GM12878 (cell line): ENCODE results near the gene CDHR4. TPM values are rescaled to one million over a fixed set of nuclear protein-coding genes. Genes with fewer than 3 reads are reported as not detected.

Experiments used
- ATAC-seq: fragments of 200-7000 bp; cut with Tn5 transposase; 3 replicates; pipeline ENCODE4 v1.9.1; 2020; ENCODE audit warnings: mild to moderate bottlenecking, moderate library complexity
- BruUV-seq: library from RNA; stranded (reverse); fragments of 400-500 nt; replicated peaks from 2 replicates; lab custom pipeline; 2021; lab: Mats Ljungman, UMichigan
- CTCF ChIA-PET: fragments of 300-600 bp; sonication (Branson Sonifier 250); formaldehyde crosslinking; extraction: SDS; loops from one replicate; lab custom pipeline; 2021; ENCODE audit warnings: inconsistent platforms; lab: Yijun Ruan, JAX
- POLR2A ChIA-PET: fragments of 350-600 bp; formaldehyde crosslinking; extraction: SDS; loops from one replicate; lab custom pipeline; 2021; ENCODE audit warnings: inconsistent platforms; lab: Charles Lee
- RAD21 ChIA-PET: fragments of 300-600 bp; sonication (Branson Sonifier 250); formaldehyde crosslinking; loops from one replicate; lab custom pipeline; 2023; ENCODE audit warnings: antibody characterized with exemption; ENCODE audit not compliant: unreplicated experiment; lab: Charles Lee
- SMC1A ChIA-PET: fragments of 300-600 bp; sonication (Branson Sonifier 250); formaldehyde crosslinking; loops from one replicate; lab custom pipeline; 2023; ENCODE audit not compliant: unreplicated experiment, uncharacterized antibody; lab: Charles Lee
- DNase-seq: peaks from one replicate; pipeline ENCODE4 v3.0.0-alpha.2; 2011; ENCODE audit warnings: low read depth, low spot score
- FAIRE-seq: peaks from 3 replicates; lab custom pipeline; 2011; peaks lifted over from hg19 to GRCh38; lab: Jason Lieb, UNC
- H2AFZ ChIP-seq: 2 replicates; pipeline ENCODE4 v1.6.0; 2011; ENCODE audit warnings: low read depth, low read length, control low read depth; ENCODE audit not compliant: control insufficient read depth
- H3K27ac ChIP-seq: 2 replicates; pipeline ENCODE4 v1.5.1; 2011; ENCODE audit warnings: control low read depth; ENCODE audit not compliant: control insufficient read depth, insufficient read depth
- H3K27me3 ChIP-seq, 2 experiments: replicated peaks in 1 of 2; 2 replicates each; pipeline versions ENCODE4 v1.6.0 to v1.6.1; 2011; ENCODE audit warnings: low read length in 1 of 2; ENCODE audit not compliant: control insufficient read depth in 2 of 2, insufficient read depth in 2 of 2
- H3K36me3 ChIP-seq, 2 experiments: 2 replicates each; pipeline ENCODE4 v1.5.1; 2011; ENCODE audit warnings: low read length in 1 of 2; ENCODE audit not compliant: control insufficient read depth in 2 of 2, insufficient read depth in 2 of 2
- H3K4me1 ChIP-seq: 2 replicates; pipeline ENCODE4 v1.6.1; 2011; ENCODE audit warnings: mild to moderate bottlenecking, low read length, moderate library complexity, mixed read lengths; ENCODE audit not compliant: control insufficient read depth, insufficient read depth
- H3K4me2 ChIP-seq: 2 replicates; pipeline ENCODE4 v1.6.0; 2011; ENCODE audit warnings: control low read depth; ENCODE audit not compliant: control insufficient read depth, insufficient read depth
- H3K4me3 ChIP-seq: fragments of 200-600 bp; sonication (generic); 2 replicates; pipeline ENCODE4 v1.5.1; 2016
- H3K79me2 ChIP-seq: 2 replicates; pipeline ENCODE4 v1.6.0; 2011; ENCODE audit warnings: low read length; ENCODE audit not compliant: control insufficient read depth, insufficient read depth
- H3K9ac ChIP-seq: 2 replicates; pipeline ENCODE4 v1.8.0; 2011; ENCODE audit warnings: low read length, control low read depth, mixed read lengths; ENCODE audit not compliant: control insufficient read depth, insufficient read depth
- H3K9me3 ChIP-seq: replicated peaks from 3 replicates; pipeline ENCODE4 v1.5.1; 2011; ENCODE audit warnings: mild to moderate bottlenecking, low read length; ENCODE audit not compliant: control insufficient read depth, insufficient read depth
- H4K20me1 ChIP-seq: 2 replicates; pipeline ENCODE4 v1.6.0; 2011; ENCODE audit not compliant: control insufficient read depth, insufficient read depth
- GABPA ChIP-seq: IDR thresholded peaks from 2 replicates; pipeline ENCODE4 v1.6.1; 2014; ENCODE audit warnings: antibody characterized with exemption, low read depth, mild to moderate bottlenecking, inconsistent platforms
- NFYA ChIP-seq: IDR thresholded peaks from 2 replicates; pipeline ENCODE4 v1.6.1; 2011; ENCODE audit warnings: low read depth, mild to moderate bottlenecking, low read length, improper control_type of control experiment, borderline replicate concordance
- SP1 ChIP-seq: IDR thresholded peaks from one replicate; pipeline ENCODE4 v1.6.1; 2011; ENCODE audit warnings: low read depth, low read length
- WGBS: methylation state at CpG from one replicate; pipeline ENCODE4 v1.1.6; 2016; ENCODE audit warnings: low lambda C conversion rate; ENCODE audit not compliant: insufficient replicate concordance, insufficient coverage; ENCODE audit errors: missing lambda C conversion rate; 5-methylcytosine and 5-hydroxymethylcytosine counted together
- in situ Hi-C: fragments of 300-500 bp; cut with MboI; formaldehyde crosslinking; loops from 9 replicates; pipeline ENCODE4 v1.14.3; 2018; ENCODE audit warnings: mixed read lengths
- intact Hi-C: fragments of 100-400 bp; cut with micrococcal nuclease; formaldehyde crosslinking; loops from one replicate; pipeline ENCODE4 v1.14.2; 2022; ENCODE audit not compliant: unreplicated experiment
- polyA plus RNA-seq, 11 experiments: library from polyadenylated mRNA; depleted of rRNA in 4 of 11; unstranded in 6 of 11; stranded (reverse) in 5 of 11; fragments of >200 nt; fragmentation: Nextera tagmentation in 4 of 11; fragmentation: Illumina TruSeq in 1 of 11; extraction: Ambion mirVana in 4 of 11; extraction: Trizol in 1 of 11; gene quantifications; 1 replicate in 1 of 11; 2 replicates in 10 of 11; pipeline versions ENCODE4 v1.2.1 to v1.2.3, GENCODE V29; 2011 to 2016; ENCODE audit warnings: inconsistent platforms in 2 of 11, missing spikeins in 2 of 11, low read depth in 1 of 11
- total RNA-seq, 4 experiments: library from RNA; depleted of rRNA in 3 of 4; stranded (reverse); fragments of >200 nt in 3 of 4; fragmentation: Illumina TruSeq in 1 of 4; extraction: Trizol in 1 of 4; gene quantifications; 2 replicates each; pipeline versions ENCODE4 v1.2.1 to v1.2.3, GENCODE V29; 2013 to 2021
- TF ChIP-seq, protein P1 (sequence below): IDR thresholded peaks from 2 replicates; pipeline ENCODE4 v1.6.1; 2011; ENCODE audit warnings: low read depth, mild to moderate bottlenecking, low read length, moderate library complexity, borderline replicate concordance; ENCODE audit errors: extremely low read depth
- TF ChIP-seq, protein P2 (sequence below): fragments of 450-650 bp; IDR thresholded peaks from 2 replicates; pipeline ENCODE4 v1.6.1; 2017; ENCODE audit warnings: mild to moderate bottlenecking, moderate library complexity

The CDHR4 gene
- total and polyA plus RNA-seq, 10 of the 15 experiments (the other 5 are each of a cell fraction or from before 2014, with no cell fraction given), result not detected

DNA sequence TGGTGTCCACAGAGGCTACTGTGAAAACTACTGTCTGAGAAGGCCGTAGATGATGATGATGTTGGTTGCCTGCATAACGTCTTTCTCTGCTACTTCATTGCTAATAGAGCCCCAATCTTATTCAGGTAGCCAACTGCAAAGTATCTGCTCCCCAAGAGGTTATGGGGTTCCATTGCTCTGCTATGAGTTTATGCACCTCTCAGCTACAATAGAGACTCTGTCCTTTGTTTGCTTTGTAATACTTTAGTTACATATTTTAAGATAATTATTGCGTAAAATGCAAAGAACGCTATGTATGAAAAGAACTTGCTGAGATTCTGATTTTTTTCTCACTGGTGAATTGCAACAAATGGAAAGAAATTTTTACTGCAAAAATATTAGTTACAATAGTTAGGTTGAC lies 48.2 kb downstream of the CDHR4 start:
- 78% methylated on average over 4 of the region's 4 CpGs for WGBS

More for the DNA sequence above, 48.2 kb downstream of the CDHR4 start:
- no peaks in the 10 kb centered on the region for H3K9me3 ChIP-seq
- H3K4me3 ChIP-seq, result no peak overlapping the region
- DNase-seq (no peak), ATAC-seq (no peak), FAIRE-seq (no peak)
- ChIA-PET RAD21 (no interaction called here), CTCF (no interaction called here), SMC1A (no interaction called here), POLR2A (no interaction called here)
- TF ChIP-seq, protein P1, sequence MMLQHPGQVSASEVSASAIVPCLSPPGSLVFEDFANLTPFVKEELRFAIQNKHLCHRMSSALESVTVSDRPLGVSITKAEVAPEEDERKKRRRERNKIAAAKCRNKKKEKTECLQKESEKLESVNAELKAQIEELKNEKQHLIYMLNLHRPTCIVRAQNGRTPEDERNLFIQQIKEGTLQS, result no peak
- TF ChIP-seq NFYA (no peak), SP1 (no peak), GABPA (no peak)
- TF ChIP-seq, protein P2, sequence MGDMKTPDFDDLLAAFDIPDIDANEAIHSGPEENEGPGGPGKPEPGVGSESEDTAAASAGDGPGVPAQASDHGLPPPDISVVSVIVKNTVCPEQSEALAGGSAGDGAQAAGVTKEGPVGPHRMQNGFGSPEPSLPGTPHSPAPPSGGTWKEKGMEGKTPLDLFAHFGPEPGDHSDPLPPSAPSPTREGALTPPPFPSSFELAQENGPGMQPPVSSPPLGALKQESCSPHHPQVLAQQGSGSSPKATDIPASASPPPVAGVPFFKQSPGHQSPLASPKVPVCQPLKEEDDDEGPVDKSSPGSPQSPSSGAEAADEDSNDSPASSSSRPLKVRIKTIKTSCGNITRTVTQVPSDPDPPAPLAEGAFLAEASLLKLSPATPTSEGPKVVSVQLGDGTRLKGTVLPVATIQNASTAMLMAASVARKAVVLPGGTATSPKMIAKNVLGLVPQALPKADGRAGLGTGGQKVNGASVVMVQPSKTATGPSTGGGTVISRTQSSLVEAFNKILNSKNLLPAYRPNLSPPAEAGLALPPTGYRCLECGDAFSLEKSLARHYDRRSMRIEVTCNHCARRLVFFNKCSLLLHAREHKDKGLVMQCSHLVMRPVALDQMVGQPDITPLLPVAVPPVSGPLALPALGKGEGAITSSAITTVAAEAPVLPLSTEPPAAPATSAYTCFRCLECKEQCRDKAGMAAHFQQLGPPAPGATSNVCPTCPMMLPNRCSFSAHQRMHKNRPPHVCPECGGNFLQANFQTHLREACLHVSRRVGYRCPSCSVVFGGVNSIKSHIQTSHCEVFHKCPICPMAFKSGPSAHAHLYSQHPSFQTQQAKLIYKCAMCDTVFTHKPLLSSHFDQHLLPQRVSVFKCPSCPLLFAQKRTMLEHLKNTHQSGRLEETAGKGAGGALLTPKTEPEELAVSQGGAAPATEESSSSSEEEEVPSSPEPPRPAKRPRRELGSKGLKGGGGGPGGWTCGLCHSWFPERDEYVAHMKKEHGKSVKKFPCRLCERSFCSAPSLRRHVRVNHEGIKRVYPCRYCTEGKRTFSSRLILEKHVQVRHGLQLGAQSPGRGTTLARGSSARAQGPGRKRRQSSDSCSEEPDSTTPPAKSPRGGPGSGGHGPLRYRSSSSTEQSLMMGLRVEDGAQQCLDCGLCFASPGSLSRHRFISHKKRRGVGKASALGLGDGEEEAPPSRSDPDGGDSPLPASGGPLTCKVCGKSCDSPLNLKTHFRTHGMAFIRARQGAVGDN, result no peak
- no peaks in the 10 kb centered on the region; a peak in 2 of 4 replicates for H3K36me3 ChIP-seq
- in situ Hi-C loops (no loop called here), intact Hi-C loops (no loop called here)
- no peaks in the 10 kb centered on the region for H3K4me1 ChIP-seq
- H3K27me3 ChIP-seq, result no peaks in the 10 kb centered on the region
- H3K27ac ChIP-seq, result no peak overlapping the region
- BruUV-seq, result no TSS peak
- no peaks in the 10 kb centered on the region for H4K20me1 ChIP-seq
- no peak overlapping the region for H3K4me2 ChIP-seq
- H2AFZ ChIP-seq, result no peak overlapping the region
- H3K79me2 ChIP-seq, result no peaks in the 10 kb centered on the region
- H3K9ac ChIP-seq, result no peak overlapping the region
